DOHH2 (cell line): ENCODE data around the gene TM9SF1.

ENCODE experiments used
- H3F3A ChIP-seq: fragments of 200-600 bp; sonication (generic), shearing (Covaris generic); 2 replicates; pipeline ENCODE4 v1.6.0; 2016; ENCODE audit warnings: antibody characterized with exemption, mild to moderate bottlenecking; ENCODE audit not compliant: control insufficient read depth, insufficient read depth
- H3K27ac ChIP-seq: fragments of 200-600 bp; sonication (generic); 2 replicates; pipeline ENCODE4 v1.5.1; 2014; ENCODE audit warnings: low read depth, mild to moderate bottlenecking, low read length, moderate library complexity
- H3K27me3 ChIP-seq: fragments of 200-600 bp; sonication (generic); 2 replicates; pipeline ENCODE4 v1.6.1; 2014; ENCODE audit warnings: mild to moderate bottlenecking, low read length, mixed read lengths; ENCODE audit not compliant: control insufficient read depth
- H3K36me3 ChIP-seq: fragments of 200-600 bp; sonication (generic); 2 replicates; pipeline ENCODE4 v1.6.1; 2014; ENCODE audit warnings: mild to moderate bottlenecking, low read length, moderate library complexity, mixed read lengths; ENCODE audit not compliant: control insufficient read depth
- H3K4me1 ChIP-seq: fragments of 200-600 bp; sonication (generic); 2 replicates; pipeline ENCODE4 v1.6.1; 2014; ENCODE audit warnings: mild to moderate bottlenecking, low read length, mixed read lengths; ENCODE audit not compliant: control insufficient read depth
- H3K4me2 ChIP-seq: fragments of 200-600 bp; sonication (generic); 2 replicates; pipeline ENCODE4 v1.6.0; 2014; ENCODE audit warnings: mild to moderate bottlenecking, low read length, moderate library complexity
- H3K4me3 ChIP-seq: fragments of 200-600 bp; sonication (generic); 2 replicates; pipeline ENCODE4 v1.5.1; 2014; ENCODE audit warnings: mild to moderate bottlenecking, low read length, mixed read lengths
- H3K79me2 ChIP-seq: fragments of 200-600 bp; sonication (generic); 2 replicates; pipeline ENCODE4 v1.6.1; 2014; ENCODE audit warnings: mild to moderate bottlenecking, low read length, mixed read lengths; ENCODE audit not compliant: control insufficient read depth
- H3K9me2 ChIP-seq: fragments of 200-600 bp; sonication (generic); replicated peaks from 2 replicates; pipeline ENCODE4 v1.6.1; 2014; ENCODE audit warnings: mild to moderate bottlenecking, low read length, mixed read lengths; ENCODE audit not compliant: control insufficient read depth
- H3K9me3 ChIP-seq: fragments of 200-600 bp; sonication (generic); 2 replicates; pipeline ENCODE4 v1.6.1; 2014; ENCODE audit warnings: antibody characterized with exemption, low read length, mixed read lengths; ENCODE audit not compliant: control insufficient read depth, insufficient read depth
- H4K20me1 ChIP-seq: fragments of 200-600 bp; sonication (generic); 2 replicates; pipeline ENCODE4 v1.6.0; 2014; ENCODE audit warnings: low read depth, mild to moderate bottlenecking, antibody characterized with exemption, low read length, moderate library complexity; ENCODE audit not compliant: control insufficient read depth, insufficient read depth
- CTCF ChIP-seq: fragments of 200-600 bp; sonication (generic); IDR thresholded peaks from one replicate; pipeline ENCODE4 v1.5.1; 2014; ENCODE audit warnings: antibody characterized with exemption, mild to moderate bottlenecking, low read depth, low read length; ENCODE audit not compliant: poor library complexity, severe bottlenecking
- EZH2phosphoT487 ChIP-seq: fragments of 200-600 bp; sonication (generic); IDR thresholded peaks from 2 replicates; pipeline ENCODE4 v1.6.1; 2017; ENCODE audit warnings: borderline replicate concordance, mild to moderate bottlenecking, antibody characterized with exemption, low read length, moderate library complexity, mixed read lengths

The TM9SF1 gene

DNA sequence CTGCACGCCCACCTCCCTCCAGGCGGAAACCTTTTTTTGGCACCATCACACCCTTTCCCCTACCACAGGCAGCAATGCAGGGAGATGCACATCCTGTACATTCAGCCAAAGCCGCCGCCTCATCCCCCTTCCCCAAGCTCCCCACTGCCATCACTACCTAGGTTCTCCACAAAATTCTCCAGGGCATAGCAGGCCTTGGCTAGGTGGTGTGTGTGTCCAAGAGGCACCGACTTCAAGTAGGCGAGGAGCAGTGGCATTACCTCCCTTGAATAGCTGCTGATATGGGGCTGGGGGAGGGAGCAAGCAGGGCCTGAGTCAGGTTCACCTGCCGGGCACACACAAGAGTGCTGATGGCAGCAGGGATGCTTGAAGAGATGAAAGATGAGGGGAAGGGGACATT, 10.2 kb downstream of the TM9SF1 start:
- H4K20me1 ChIP-seq = no peaks in the 10 kb centered on the region
- peaks cover 81% of the 10 kb centered on the region for H3K36me3 ChIP-seq
- TF ChIP-seq EZH2phosphoT487 = no peak
- TF ChIP-seq CTCF = no peak

GRCh38 chr14:24184104-24184970, 10.9 kb downstream of the TM9SF1 start:
- H3K79me2 ChIP-seq = peaks cover 22% of the 10 kb centered on the region
- H3K9me2 ChIP-seq = no peaks in the 10 kb centered on the region
- no peaks in the 10 kb centered on the region for H4K20me1 ChIP-seq
- no peak overlapping the region for H3K4me2 ChIP-seq
- no peak for TF ChIP-seq CTCF
- TF ChIP-seq EZH2phosphoT487 = no peak
- no peaks in the 10 kb centered on the region for H3K9me3 ChIP-seq
- H3K4me1 ChIP-seq = peaks cover 19% of the 10 kb centered on the region
- no peak overlapping the region for H3K27ac ChIP-seq
- H3K36me3 ChIP-seq = peaks cover 85% of the 10 kb centered on the region
- no peak overlapping the region for H3K4me3 ChIP-seq
- H3F3A ChIP-seq = peaks cover 6% of the 10 kb centered on the region
- H3K27me3 ChIP-seq = no peaks in the 10 kb centered on the region

More for the DNA sequence above, 10.2 kb downstream of the TM9SF1 start:
- Histone ChIP-seq H3K4me1 (peaks cover 21% of the 10 kb centered on the region), H3K9me3 (no peaks in the 10 kb centered on the region), H3K4me3 (no peak overlapping the region), H3K4me2 (no peak overlapping the region), H3K27ac (no peak overlapping the region), H3K27me3 (no peaks in the 10 kb centered on the region), H3K9me2 (no peaks in the 10 kb centered on the region), H3K79me2 (peaks cover 22% of the 10 kb centered on the region), H3F3A (peaks cover 10% of the 10 kb centered on the region)

DNA sequence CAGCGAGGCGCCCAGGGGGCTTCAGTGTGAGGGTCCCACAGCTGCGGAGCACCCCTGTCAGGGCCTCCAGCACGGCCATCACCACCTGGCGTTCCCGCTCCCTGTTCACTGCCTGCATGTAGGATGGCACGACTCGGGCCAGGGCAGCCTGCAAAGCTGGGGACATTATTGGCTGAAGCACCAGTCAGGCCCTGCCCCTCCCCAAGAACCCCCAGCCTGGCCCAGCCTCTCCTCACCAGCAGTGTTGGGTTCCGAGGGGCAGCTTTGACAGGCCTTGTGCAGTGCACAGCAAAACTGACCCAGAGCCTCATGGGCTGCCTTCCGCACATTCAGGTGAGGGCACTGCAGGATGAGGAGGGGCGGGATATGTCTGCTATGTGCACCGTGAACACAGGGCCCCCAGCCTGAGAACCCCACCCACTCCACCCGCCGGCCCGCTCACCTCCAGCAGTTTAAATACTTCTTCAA, 12.2 kb downstream of the TM9SF1 start:
- no peak overlapping the region for H3K4me2 ChIP-seq
- H3K27me3 ChIP-seq = no peaks in the 10 kb centered on the region
- H3K36me3 ChIP-seq = peaks cover 96% of the 10 kb centered on the region
- H4K20me1 ChIP-seq = no peaks in the 10 kb centered on the region
- H3K9me2 ChIP-seq = no peaks in the 10 kb centered on the region
- peaks cover 3% of the 10 kb centered on the region; the same call in 1 of the 2 replicates for H3F3A ChIP-seq
- no peak overlapping the region for H3K4me3 ChIP-seq
- H3K4me1 ChIP-seq = peaks cover 13% of the 10 kb centered on the region
- peaks cover 16% of the 10 kb centered on the region for H3K79me2 ChIP-seq
- TF ChIP-seq CTCF = no peak
- no peak overlapping the region for H3K27ac ChIP-seq
- H3K9me3 ChIP-seq = no peaks in the 10 kb centered on the region
